Esophagus squamous epithelium (tissue), 5 donors: ENCODE results near the gene PCBP1. TPM values are rescaled to one million over a fixed set of nuclear protein-coding genes. Genes with fewer than 3 reads are reported as not detected.
"Not testable (repeated sequence)": the region's sequence is repeated elsewhere in the genome, so short reads cannot be mapped to it uniquely, and the experiment has no call there.

Source experiments
- DNase-seq: peaks from one replicate; lab custom pipeline; 2025; lab: John Stamatoyannopoulos, UW
- H3K27ac ChIP-seq, 4 donors: fragments of 200-600 bp; sonication (generic); one replicate each; pipeline ENCODE4 v1.5.1; 2016 to 2019; ENCODE audit warnings: mild to moderate bottlenecking in 1 of 4
- H3K27me3 ChIP-seq, 4 donors: fragments of 200-600 bp; sonication (generic); 1 replicate in 3 of 4; 2 replicates in 1 of 4; pipeline versions ENCODE4 v1.5.1 to v1.6.0; 2017 to 2021; ENCODE audit warnings: antibody characterized with exemption in 1 of 4
- H3K36me3 ChIP-seq, 3 donors: fragments of 200-600 bp; sonication (generic); one replicate each; pipeline ENCODE4 v1.5.1; 2016 to 2019
- H3K4me1 ChIP-seq, 3 donors: fragments of 200-600 bp; sonication (generic); one replicate each; pipeline ENCODE4 v1.5.1; 2017 to 2019
- H3K4me3 ChIP-seq, 4 donors: fragments of 200-600 bp; sonication (generic); 1 replicate in 3 of 4; 2 replicates in 1 of 4; pipeline ENCODE4 v1.5.1; 2016 to 2019; ENCODE audit warnings: mild to moderate bottlenecking in 2 of 4, moderate library complexity in 1 of 4
- H3K9me3 ChIP-seq, 3 donors: fragments of 200-600 bp; sonication (generic); one replicate each; pipeline ENCODE4 v1.5.1; 2016 to 2019
- CTCF ChIP-seq, 6 experiments: fragments of 450-650 bp in 4 of 6; fragments of 200-600 bp in 2 of 6; sonication (generic) in 2 of 6; IDR thresholded peaks; one replicate each; pipeline ENCODE4 v1.5.1; 2016 to 2019; ENCODE audit warnings: antibody characterized with exemption in 6 of 6, mild to moderate bottlenecking in 4 of 6, moderate library complexity in 4 of 6
- POLR2A ChIP-seq, 4 donors: fragments of 450-650 bp; IDR thresholded peaks; one replicate each; pipeline ENCODE4 v1.6.1; 2017; ENCODE audit warnings: antibody characterized with exemption in 4 of 4, mild to moderate bottlenecking in 4 of 4, moderate library complexity in 3 of 4
- WGBS, 2 donors: methylation state at CpG; one replicate each; pipeline ENCODE4 v1.1.5; 2018; 5-methylcytosine and 5-hydroxymethylcytosine counted together
- intact Hi-C: fragments of 100-400 bp; cut with DNase I; formaldehyde crosslinking; loops from one replicate; pipeline ENCODE4 v1.15.0; 2022
- total RNA-seq, 4 donors: library from RNA; depleted of rRNA; stranded (reverse); fragments of >200 nt; gene quantifications; one replicate each; pipeline ENCODE4 v1.1.0, GENCODE V29; 2016
- donor health status: DM: yes; HTN: yes; CAD: no.

Gene PCBP1
- total RNA-seq, 4 donors from 2014 or later, result 96.8 to 205 (median 177) TPM

- peak overlapping the region; percentile 75 to 93 (median 87) for H3K27ac ChIP-seq
- no peaks in the 10 kb centered on the region for H3K27me3 ChIP-seq
- H3K4me1 ChIP-seq, result peaks cover 11 to 31% (median 21%) of the 10 kb centered on the region in 3 donors
- TF ChIP-seq POLR2A (IDR thresholded peaks at IDR 0.05), result no peak
- no peaks in the 10 kb centered on the region for H3K9me3 ChIP-seq
- DNase-seq, result no peak
- WGBS, 2 donors, result 84 to 90% methylated on average over 13 to 16 of the region's 16 CpGs
- peak overlapping the region in 1 of 4 donors; percentile 10 for H3K4me3 ChIP-seq
- intact Hi-C loops, result no loop called here
- H3K36me3 ChIP-seq, result no peaks in the 10 kb centered on the region
Measured at GRCh38 chr2:70095720-70096670, 8.7 kb downstream of the PCBP1 start.

GRCh38 chr2:70098032-70098431, 10.8 kb downstream of the PCBP1 start:
- DNase-seq, result no peak
- H3K9me3 ChIP-seq, result no peaks in the 10 kb centered on the region
- no peak overlapping the region for H3K27ac ChIP-seq
- intact Hi-C loops, result no loop called here
- peaks cover 11 to 31% (median 21%) of the 10 kb centered on the region in 3 donors for H3K4me1 ChIP-seq
- 79 to 89% methylated on average over 4 of the region's 4 CpGs for WGBS, 2 donors
- TF ChIP-seq CTCF (IDR thresholded peaks at IDR 0.05) (no peak), POLR2A (IDR thresholded peaks at IDR 0.05) (no peak)
- no peaks in the 10 kb centered on the region for H3K36me3 ChIP-seq
- H3K4me3 ChIP-seq, result no peak overlapping the region
- H3K27me3 ChIP-seq, result no peaks in the 10 kb centered on the region

GRCh38 chr2:70099270-70099669, 12.0 kb downstream of the PCBP1 start:
- H3K36me3 ChIP-seq, result no peaks in the 10 kb centered on the region
- intact Hi-C loops, result no loop called here

GRCh38 chr2:70101174-70101573, 13.9 kb downstream of the PCBP1 start:
- H3K9me3 ChIP-seq, result no peaks in the 10 kb centered on the region
- intact Hi-C loops, result no loop called here
- TF ChIP-seq CTCF (IDR thresholded peaks at IDR 0.05) (no peak), POLR2A (IDR thresholded peaks at IDR 0.05) (no peak)

More at GRCh38 chr2:70099270-70099669, 12.0 kb downstream of the PCBP1 start:
- TF ChIP-seq CTCF (IDR thresholded peaks at IDR 0.05) (no peak), POLR2A (IDR thresholded peaks at IDR 0.05) (no peak)
- no peak for DNase-seq
- Histone ChIP-seq H3K27me3 (no peaks in the 10 kb centered on the region), H3K4me1 (peaks cover 9 to 22% (median 17%) of the 10 kb centered on the region in 3 donors), H3K4me3 (no peak overlapping the region), H3K27ac (no peak overlapping the region), H3K9me3 (no peaks in the 10 kb centered on the region)
- WGBS, 2 donors, result 95% methylated on average over 2 of the region's 2 CpGs

GRCh38 chr2:70101686-70102085, 14.4 kb downstream of the PCBP1 start:
- DNase-seq, H3K9me3 ChIP-seq, intact Hi-C loops, H3K36me3 ChIP-seq, H3K4me1 ChIP-seq, H3K4me3 ChIP-seq, H3K27me3 ChIP-seq, H3K27ac ChIP-seq: not testable (repeated sequence)
- 87% methylated on average over 11 of the region's 11 CpGs for WGBS, 2 donors

More at GRCh38 chr2:70101174-70101573, 13.9 kb downstream of the PCBP1 start:
- Histone ChIP-seq H3K36me3 (no peaks in the 10 kb centered on the region), H3K27ac (no peak overlapping the region), H3K27me3 (no peaks in the 10 kb centered on the region), H3K4me3 (no peak overlapping the region), H3K4me1 (peaks cover 0 to 3% (median 0%) of the 10 kb centered on the region in 3 donors)
- 90 to 94% methylated on average over 5 to 6 of the region's 6 CpGs for WGBS, 2 donors
- no peak for DNase-seq

- H3K27ac ChIP-seq, intact Hi-C loops, H3K27me3 ChIP-seq, H3K4me3 ChIP-seq, H3K36me3 ChIP-seq, DNase-seq, H3K9me3 ChIP-seq, H3K4me1 ChIP-seq: not testable (repeated sequence)
- WGBS, 2 donors, result 94 to 95% methylated on average over 22 to 23 of the region's 29 CpGs
Measured at GRCh38 chr2:70102323-70102905, 15.1 kb downstream of the PCBP1 start.
